Thyroid gland (tissue), 4 donors: Measurements from ENCODE around the gene SYT1.

Experiments
- CTCF ChIP-seq, 6 experiments: fragments of 200-600 bp in 3 of 6; fragments of 450-650 bp in 3 of 6; sonication (generic) in 3 of 6; IDR thresholded peaks; one replicate each; pipeline ENCODE4 v1.5.1; 2016 to 2019; ENCODE audit warnings: antibody characterized with exemption in 6 of 6, mild to moderate bottlenecking in 2 of 6, inconsistent platforms in 1 of 6, moderate library complexity in 1 of 6
- POLR2A ChIP-seq, 2 donors: fragments of 450-650 bp; IDR thresholded peaks; one replicate each; pipeline ENCODE4 v1.6.1; 2017; ENCODE audit warnings: antibody characterized with exemption in 2 of 2, mild to moderate bottlenecking in 2 of 2, moderate library complexity in 1 of 2

DNA sequence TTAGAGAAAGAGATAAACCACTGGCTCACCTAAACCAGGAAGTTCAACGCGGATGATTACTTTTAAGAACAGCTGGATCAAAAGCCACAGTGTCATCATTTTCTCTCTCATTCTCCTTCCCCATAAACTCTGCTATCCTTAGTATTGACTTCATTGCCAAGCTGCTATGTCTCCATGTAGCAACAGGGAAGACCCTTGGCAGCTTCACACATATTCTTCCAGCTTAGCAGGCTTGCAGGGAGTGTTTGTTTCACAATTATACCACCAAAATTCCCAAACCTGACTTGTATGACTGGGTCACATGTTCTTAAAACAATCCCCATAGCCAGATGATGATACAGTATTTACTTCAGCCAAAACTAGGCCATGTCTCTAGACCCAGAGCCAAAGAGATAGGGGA is 590.7 kb downstream of the SYT1 start:
- TF ChIP-seq CTCF (IDR thresholded peaks at IDR 0.05) (no peak), POLR2A (IDR thresholded peaks at IDR 0.05) (no peak)
